HL-60 (cell line): ENCODE measurements around the gene PLRG1.

Experiments
- POLR2AphosphoS5 ChIP-seq: IDR thresholded peaks from 2 replicates; pipeline ENCODE4 v1.6.1; 2012; ENCODE audit warnings: low read depth
- TF ChIP-seq, protein P1 (sequence below): IDR thresholded peaks from one replicate; pipeline ENCODE4 v1.5.1; 2011; ENCODE audit warnings: low read length, control low read depth, inconsistent platforms; ENCODE audit not compliant: insufficient read depth
- TF ChIP-seq, protein P2 (sequence below): IDR thresholded peaks from 2 replicates; pipeline ENCODE4 v1.6.1; 2012; ENCODE audit warnings: low read depth; ENCODE audit not compliant: insufficient replicate concordance

GRCh38 chr4:154507156-154507555, 43.0 kb downstream of the PLRG1 start:
- TF ChIP-seq, protein P1, sequence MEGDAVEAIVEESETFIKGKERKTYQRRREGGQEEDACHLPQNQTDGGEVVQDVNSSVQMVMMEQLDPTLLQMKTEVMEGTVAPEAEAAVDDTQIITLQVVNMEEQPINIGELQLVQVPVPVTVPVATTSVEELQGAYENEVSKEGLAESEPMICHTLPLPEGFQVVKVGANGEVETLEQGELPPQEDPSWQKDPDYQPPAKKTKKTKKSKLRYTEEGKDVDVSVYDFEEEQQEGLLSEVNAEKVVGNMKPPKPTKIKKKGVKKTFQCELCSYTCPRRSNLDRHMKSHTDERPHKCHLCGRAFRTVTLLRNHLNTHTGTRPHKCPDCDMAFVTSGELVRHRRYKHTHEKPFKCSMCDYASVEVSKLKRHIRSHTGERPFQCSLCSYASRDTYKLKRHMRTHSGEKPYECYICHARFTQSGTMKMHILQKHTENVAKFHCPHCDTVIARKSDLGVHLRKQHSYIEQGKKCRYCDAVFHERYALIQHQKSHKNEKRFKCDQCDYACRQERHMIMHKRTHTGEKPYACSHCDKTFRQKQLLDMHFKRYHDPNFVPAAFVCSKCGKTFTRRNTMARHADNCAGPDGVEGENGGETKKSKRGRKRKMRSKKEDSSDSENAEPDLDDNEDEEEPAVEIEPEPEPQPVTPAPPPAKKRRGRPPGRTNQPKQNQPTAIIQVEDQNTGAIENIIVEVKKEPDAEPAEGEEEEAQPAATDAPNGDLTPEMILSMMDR: no peak
- no peak for TF ChIP-seq POLR2AphosphoS5
- TF ChIP-seq, protein P2, sequence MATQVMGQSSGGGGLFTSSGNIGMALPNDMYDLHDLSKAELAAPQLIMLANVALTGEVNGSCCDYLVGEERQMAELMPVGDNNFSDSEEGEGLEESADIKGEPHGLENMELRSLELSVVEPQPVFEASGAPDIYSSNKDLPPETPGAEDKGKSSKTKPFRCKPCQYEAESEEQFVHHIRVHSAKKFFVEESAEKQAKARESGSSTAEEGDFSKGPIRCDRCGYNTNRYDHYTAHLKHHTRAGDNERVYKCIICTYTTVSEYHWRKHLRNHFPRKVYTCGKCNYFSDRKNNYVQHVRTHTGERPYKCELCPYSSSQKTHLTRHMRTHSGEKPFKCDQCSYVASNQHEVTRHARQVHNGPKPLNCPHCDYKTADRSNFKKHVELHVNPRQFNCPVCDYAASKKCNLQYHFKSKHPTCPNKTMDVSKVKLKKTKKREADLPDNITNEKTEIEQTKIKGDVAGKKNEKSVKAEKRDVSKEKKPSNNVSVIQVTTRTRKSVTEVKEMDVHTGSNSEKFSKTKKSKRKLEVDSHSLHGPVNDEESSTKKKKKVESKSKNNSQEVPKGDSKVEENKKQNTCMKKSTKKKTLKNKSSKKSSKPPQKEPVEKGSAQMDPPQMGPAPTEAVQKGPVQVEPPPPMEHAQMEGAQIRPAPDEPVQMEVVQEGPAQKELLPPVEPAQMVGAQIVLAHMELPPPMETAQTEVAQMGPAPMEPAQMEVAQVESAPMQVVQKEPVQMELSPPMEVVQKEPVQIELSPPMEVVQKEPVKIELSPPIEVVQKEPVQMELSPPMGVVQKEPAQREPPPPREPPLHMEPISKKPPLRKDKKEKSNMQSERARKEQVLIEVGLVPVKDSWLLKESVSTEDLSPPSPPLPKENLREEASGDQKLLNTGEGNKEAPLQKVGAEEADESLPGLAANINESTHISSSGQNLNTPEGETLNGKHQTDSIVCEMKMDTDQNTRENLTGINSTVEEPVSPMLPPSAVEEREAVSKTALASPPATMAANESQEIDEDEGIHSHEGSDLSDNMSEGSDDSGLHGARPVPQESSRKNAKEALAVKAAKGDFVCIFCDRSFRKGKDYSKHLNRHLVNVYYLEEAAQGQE: no peak
